Urothelium cell line (cell line): ENCODE data around the gene GGA1.

ENCODE experiments used
- DNase-seq: peaks from one replicate; pipeline ENCODE4 v3.0.0; 2011; ENCODE audit warnings: low spot score, mixed read lengths
- FAIRE-seq: peaks from 2 replicates; lab custom pipeline; 2011; peaks lifted over from hg19 to GRCh38; lab: Jason Lieb, UNC

GGA1 gene

GRCh38 chr22:37628830-37629229, 20.2 kb downstream of the GGA1 start:
- no peak for DNase-seq
- FAIRE-seq: no peak

- DNase-seq (no peak), FAIRE-seq (no peak)
Measured at GRCh38 chr22:37629928-37630327, 21.3 kb downstream of the GGA1 start.

DNA sequence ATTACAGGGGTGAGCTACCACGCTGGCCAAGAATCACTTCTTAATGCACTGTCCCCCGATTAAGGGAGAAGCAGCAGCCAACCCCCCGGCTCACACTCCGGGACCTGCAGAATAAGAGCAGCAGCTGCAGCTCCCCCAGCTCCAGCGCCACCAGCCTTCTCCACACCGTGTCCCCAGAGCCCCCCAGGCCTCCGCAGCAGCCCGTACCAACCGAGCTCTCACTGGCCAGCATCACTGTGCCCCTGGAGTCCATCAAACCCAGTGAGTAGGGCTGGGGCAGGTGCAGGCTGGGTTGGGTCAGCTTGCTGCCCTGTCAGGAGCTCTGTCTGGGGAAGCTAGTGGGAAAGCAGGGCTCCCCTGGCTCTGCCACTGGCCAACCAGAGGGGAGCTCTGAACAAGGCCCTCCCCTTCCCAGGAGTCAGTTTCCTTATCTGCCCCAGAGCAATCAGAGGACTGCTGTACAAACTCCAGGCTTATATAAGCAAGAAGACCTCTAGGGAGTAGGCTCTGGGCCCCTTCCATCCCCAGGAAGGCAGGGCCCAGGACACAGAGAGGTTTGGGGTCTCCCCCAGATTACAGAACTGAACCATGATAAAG, 22.3 kb downstream of the GGA1 start:
- no peak for DNase-seq
- no peak for FAIRE-seq

DNA sequence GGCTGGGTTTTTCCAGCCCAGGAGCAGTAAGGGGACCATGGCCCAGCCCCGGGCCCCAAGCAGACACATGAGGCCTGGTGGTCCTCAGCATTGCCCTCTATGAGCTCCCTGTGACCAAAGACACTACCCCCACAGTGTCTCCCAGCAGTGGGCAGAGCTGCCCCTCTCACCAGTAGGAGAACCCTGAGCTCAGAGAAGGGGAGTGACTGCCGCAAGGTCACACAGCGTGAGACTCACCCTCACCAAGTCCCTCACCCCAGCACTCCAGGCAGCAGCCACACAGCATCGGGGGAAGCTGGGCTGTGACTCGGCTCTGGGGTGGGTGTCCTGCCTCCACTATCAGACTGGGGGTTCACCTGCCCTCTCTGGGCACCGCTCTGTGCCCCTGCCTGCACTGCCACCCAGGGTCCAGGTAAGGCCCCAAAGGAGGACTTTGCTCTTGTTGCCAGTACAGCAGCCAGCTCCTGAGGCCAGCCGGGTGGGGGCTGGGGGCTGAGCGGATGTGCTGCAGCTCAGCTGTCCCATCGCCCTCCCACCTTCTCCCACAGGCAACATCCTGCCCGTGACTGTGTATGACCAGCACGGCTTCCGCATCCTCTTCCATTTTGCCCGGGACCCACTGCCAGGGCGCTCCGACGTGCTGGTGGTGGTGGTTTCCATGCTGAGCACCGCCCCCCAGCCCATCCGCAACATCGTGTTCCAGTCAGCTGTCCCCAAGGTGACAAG, 23.0 kb downstream of the GGA1 start:
- FAIRE-seq (no peak), DNase-seq (no peak)

- no peak for DNase-seq
- FAIRE-seq: peak; percentile 48
Measured at GRCh38 chr22:37632174-37633088, 23.8 kb downstream of the GGA1 start.

DNA sequence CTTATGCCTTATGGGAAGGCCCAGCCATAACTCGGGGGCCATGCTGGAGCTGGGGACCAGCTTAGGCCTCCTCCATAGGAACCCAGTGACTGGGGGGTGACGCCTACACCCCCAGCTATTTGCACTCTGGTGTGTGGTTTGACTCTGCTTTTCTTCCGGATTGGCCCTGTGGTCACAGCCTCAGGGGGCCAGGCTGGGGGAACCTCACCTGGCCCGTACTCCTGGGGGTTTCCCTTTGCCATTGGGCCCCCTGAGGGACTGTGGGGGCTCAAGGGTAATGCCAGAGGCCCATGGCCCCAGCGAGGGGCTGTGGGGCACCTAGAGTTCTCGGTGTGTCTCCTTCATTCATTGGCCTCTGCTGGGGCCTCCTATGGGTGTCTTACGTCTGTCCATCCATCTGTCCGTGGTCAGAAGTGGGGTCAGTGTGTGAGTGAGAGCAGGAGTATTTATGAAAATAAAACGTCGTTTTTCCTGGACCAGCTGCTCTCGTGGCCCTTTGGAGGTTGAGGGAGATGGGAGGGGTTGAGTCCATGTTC, 24.5 kb downstream of the GGA1 start:
- DNase-seq: no peak
- no peak for FAIRE-seq

DNA sequence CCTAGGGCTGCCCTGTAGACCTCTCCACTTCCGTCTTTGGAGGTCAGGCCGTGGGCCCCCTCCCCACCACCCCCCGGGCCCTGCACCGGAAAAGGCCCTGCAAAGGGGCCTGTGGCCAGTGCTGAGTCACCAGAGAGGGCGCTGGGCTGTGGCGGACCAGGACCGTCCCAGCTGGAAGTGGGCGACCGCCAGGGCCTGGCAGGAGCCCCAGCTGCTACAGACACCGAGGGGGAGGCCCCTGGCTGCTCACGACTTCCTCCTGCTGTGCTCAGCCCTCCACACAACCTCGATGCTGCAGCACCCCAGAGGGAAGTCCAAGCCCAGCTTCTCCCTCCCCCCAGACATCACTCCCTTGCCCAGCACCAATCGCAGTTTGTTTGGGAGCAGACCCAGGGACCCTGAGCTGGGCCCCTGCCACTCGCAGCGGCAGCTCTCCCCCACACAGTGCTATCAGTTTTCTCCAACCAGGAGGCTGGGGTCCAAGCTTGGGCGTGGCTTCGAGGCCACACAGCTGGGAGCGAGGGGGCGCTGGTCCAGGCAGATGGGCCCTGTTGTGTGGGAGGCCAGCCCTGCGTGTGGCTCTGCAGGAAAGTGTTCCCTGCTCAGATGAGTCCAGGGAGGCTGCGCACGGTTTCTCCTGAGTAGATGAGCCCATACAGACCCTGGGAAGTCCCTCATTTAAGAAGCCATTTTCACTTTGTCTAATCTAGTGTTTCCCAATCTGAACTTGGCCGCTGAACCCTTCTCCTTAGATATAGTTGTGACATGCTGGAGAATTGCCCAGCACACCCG, 25.2 kb downstream of the GGA1 start:
- FAIRE-seq (peak; percentile 59), DNase-seq (peak; percentile 77)

DNA sequence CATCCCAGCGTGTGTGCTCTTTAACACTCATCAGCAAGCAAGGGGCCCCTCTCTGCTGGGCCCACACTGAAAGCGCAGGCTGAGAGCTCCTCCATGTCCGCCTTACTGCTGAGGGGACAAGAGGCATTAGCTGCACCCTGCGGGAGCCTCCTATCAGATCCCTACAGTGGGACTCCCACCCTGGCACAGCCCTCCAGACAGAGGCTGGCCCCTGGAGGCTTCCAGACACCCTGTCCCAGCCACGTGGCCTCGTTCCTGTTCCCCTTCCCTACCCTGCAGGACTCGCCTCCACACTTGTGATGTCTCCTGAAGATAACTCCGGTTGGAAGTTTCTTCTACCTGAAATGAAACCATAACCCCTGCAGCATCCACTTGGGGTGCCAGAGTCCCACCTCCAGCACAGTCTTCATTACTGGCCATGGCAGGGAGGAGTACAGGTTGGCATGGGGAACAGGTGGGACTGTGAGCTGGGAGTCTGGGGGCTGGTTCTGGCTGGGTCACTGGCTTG, 25.8 kb downstream of the GGA1 start:
- FAIRE-seq (no peak), DNase-seq (no peak)

DNA sequence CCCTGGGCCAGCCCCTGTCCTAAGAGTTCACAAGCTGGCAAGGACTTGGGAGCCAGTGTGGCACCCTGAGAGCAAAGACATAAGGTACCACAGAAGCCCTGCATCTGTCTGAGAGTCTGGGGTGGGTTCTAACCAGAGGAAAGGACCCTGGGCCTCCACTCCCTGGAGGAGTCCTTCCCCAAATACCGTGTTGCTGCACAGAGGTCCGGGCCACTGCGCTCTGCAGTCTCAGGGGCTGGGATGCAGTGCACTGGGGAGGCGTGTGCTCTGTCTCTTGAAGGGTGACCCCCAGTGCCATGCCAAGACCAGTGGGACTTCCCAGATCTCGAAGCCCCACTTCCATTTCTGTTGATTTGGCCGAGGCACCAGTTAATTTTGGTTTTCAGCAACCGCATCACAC, 26.5 kb downstream of the GGA1 start:
- FAIRE-seq (no peak), DNase-seq (no peak)

GRCh38 chr22:37636186-37636948, 27.7 kb downstream of the GGA1 start:
- FAIRE-seq (no peak), DNase-seq (no peak)

GRCh38 chr22:37636949-37637273, 28.3 kb downstream of the GGA1 start:
- FAIRE-seq (no peak), DNase-seq (no peak)

GRCh38 chr22:37638391-37639069, 29.9 kb downstream of the GGA1 start:
- FAIRE-seq (no peak), DNase-seq (no peak)

- FAIRE-seq (no peak), DNase-seq (peak; percentile 69)
Measured at GRCh38 chr22:37639070-37639760, 30.6 kb downstream of the GGA1 start, which contains the start of gene SH3BP1. SH3BP1 (plus strand) TSS chr22:37639669; CDS start chr22:37639788, 119 bp downstream.

DNA sequence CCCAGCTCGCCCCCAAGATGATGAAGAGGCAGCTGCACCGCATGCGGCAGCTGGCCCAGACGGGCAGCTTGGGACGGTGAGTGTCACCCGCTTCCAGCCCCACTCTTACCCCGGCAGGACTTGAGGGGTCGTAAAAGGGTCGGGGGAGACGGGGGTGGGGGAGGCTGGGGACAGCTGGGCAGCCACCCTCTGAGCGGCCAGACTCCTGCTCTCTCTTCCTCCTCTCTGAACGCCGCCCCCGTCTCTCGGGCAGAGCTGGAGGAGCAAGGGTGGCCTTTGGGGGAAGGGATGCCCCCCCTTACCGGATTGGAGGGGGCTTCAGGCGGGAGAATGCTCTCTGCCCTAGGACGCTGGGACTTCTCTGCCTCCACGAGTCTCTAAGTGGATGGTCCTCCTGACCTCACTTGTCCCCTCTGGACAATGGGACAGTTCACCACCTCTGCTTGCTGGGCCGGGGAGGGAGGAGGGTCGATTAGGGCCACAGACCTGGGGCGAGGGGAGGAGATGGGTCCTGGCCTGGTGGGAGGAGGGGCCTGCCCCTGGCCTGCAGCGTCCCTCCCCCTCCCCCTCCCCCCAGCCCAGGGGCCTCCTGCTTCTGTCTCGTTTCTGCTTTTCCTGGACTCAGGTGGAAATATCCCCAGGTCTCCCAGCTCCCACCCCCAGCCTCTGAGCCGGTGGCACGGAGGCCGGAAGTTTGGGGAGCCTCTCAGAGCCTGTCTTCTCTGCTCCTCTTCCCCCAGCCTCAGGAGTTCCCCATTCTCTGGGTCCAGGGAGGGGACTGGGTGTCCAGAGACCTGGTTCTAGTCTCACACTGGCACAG, 31.3 kb downstream of the GGA1 start:
- DNase-seq (no peak), FAIRE-seq (no peak)

GRCh38 chr22:37640591-37641560, 32.2 kb downstream of the GGA1 start:
- DNase-seq: no peak
- no peak for FAIRE-seq

DNA sequence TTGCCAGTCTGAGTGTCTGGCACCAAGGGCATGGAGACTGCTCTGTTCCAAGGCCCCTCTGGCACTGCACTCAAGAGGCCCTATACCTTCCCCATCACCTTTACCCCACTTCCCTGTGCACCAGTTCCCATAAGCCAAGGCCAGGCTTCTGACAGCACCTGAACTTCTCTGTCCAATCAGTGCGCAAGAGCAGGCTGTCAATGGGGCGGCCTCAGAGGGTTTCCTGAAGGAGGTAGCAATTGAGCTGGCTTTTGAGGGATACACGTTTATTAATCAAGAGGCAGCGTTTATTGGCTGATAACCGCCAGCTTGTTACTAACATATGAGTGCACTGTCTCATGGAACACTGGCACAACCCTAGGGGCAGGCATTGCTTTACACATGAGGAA, 32.9 kb downstream of the GGA1 start:
- DNase-seq (no peak), FAIRE-seq (no peak)
